ENCODE results near the gene ACVR1B.

The ACVR1B gene

DNA sequence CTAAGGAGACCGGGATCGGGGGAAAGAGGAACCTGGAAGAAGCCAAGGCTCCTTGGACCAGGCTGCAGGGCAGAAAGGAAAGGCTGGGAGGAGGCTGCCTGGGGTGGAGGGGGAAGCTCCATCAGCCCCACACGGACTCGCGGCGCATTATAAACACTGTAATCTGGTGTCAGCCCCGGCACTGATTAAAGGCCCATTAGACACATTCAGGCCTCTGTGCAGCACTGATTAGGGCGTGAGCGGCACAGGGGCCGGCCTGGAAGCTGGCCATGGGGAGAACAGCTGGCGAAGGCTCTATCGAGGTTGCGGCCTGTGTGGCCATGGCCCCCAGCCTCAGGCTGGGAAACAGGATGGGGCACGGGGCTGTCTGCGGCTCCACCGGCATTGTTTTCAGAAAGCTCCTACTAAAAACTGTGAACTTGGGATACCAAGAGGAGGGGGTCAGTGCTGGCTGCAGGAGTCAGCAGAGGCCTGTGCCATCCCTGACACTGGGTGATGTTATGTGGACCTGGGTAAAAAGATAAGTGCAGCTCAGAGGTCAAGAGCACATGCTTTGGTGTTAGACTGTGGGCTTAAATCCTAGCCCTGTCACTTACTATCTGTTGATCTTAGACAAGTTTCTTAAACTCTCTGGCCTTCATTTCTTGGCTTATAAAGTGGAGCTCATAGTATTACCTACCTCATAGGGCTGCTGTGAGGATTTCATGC is 33.6 kb upstream of the ACVR1B start:
- DNase-seq: no peak

DNA sequence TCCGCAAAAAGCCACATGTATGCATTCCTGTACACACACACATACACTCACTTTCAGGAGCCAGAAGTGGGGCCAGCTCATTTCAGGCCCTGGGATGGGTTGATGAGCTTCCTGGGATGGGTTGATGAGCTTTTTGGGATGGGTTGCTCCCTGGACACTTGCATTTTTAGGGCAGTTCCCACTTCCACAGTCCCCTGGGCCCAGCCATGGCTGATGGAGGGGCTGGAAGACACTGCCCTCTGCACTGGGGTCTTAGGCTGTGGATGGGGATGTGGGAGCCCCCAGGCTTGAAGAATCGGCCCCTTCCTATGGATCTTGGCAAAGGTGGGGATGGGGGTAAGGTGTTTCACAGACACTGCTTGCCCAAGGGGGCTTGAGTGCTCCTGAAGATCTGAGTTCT is 31.5 kb upstream of the ACVR1B start:
- no peak for DNase-seq

DNA sequence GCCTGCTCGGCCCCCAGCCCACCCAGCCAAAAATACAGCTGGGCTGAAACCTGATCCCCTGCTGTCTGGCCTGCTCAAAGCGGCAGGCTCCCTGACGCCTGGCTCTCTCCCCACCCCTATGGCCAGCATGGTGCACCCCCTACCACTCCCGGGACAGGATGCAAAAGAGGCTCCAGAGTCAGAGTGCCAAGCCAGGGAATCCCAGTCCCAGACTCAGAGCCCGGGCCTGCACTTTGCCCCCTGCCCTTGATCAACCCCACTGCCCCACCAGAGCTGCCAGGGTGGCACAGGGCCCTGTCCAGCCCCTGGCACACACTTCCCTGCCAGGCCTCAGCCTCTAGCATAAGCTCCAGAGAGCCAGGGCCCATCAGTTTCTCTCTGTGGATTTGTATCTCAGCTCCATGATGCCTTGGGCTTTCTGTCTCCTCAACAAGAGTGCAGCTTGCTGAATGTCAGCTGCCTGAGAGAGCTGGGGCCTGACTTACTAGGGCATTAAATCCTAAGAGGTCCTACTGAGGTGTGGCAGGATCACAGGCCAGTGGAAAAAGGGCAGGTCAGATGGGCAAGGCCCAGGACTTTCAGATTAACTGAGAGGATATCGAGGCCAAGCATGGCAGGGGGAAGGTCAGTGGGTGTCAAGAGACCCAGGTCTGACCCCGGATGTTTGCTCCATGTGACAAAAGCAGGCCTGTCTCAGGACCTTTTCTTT is 30.3 kb upstream of the ACVR1B start:
- DNase-seq: no peak

DNA sequence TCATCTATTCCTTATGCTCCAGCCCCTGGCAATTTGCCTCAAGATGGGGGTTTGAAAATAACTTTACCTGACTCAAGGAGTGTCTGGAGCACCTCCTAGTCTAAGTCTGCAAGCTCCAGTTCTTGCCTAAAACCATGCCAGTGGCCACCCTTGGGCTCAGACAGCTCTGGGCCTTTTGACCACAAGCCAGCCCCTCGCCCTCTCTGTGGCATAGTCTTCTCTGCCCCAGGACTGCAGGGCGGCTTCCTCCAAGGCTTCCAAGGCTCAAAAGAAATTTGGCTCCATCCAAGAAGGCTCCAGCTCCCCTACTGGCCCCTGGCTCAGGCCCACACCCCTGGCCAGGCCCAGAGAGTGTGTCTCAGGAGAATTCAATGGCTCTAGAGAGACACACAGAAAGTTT is 29.4 kb upstream of the ACVR1B start:
- DNase-seq: no peak

DNA sequence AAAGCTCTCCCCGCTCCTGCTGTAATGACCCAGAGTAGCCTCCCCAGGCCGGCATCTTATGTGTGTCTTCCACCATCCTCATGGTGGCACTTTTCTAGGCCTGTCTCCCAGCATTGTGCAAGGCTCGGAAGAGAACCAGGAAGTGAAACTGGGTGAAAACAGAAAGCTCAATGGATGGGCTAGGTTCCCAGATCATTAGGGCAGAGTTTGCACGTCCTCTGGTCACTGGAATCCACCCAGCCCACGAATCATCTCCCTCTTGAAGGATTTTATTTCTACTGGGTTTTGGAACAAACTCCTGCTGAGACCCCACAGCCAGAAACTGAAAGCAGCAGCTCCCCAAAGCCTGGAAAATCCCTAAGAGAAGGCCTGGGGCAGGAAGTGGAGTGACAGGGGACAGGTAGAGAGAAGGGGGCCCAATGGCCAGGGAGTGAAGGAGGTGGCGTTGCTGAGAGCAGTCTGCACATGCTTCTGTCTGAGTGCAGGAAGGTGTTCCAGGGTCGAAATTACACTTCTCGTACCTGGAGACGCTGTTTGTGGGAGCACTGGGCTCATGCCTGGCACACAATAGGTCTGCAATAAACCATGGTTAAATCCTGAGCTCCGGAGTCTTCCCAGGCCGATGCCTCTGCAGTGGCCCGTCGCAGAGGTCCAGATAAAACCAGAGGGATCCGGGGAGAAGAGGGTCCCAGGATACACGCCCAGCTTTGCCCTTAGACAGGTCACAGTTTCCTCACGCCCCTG is 28.6 kb upstream of the ACVR1B start:
- DNase-seq: peak; percentile 21

DNA sequence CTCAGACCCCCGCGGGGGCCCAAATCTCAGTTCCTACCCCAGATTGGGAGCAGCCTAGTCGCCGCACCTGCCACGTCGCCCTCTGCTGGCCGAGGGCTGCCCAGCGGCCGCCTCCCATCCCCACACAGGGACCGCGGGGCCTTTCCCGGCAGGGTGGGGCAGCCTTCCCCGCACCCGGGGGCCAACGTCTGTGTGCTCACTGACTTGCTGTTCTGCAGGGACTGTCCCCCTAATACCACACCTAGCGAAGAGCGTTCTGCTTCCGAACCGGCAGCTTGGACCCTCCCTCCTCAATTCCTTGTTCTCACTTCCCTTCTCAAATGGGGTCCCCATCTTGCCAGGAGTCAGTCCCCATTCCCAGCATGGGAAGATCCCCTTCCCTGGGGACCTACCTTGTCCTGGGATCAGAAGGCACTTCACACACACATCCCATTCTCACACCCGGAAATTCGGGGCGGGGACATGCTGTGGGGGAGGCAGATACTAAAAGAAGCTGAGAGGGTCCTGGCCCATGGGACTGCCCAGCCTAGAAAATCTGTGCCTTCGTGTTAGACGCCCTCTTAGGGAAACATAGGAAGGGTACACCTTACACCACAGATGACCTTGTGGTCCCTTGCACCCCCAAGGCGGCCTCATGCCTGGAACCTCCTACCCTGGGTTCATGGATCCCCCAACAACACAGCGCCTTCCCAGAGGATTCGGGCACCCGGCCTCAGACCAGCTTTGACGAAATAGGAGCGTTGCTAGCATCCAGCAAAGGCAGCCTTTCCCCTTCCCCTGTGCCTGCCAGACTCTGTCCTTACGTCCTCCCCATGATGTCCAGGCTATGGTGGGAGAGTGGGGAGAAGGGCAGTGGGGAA is 27.8 kb upstream of the ACVR1B start:
- DNase-seq: peak; percentile 53

DNA sequence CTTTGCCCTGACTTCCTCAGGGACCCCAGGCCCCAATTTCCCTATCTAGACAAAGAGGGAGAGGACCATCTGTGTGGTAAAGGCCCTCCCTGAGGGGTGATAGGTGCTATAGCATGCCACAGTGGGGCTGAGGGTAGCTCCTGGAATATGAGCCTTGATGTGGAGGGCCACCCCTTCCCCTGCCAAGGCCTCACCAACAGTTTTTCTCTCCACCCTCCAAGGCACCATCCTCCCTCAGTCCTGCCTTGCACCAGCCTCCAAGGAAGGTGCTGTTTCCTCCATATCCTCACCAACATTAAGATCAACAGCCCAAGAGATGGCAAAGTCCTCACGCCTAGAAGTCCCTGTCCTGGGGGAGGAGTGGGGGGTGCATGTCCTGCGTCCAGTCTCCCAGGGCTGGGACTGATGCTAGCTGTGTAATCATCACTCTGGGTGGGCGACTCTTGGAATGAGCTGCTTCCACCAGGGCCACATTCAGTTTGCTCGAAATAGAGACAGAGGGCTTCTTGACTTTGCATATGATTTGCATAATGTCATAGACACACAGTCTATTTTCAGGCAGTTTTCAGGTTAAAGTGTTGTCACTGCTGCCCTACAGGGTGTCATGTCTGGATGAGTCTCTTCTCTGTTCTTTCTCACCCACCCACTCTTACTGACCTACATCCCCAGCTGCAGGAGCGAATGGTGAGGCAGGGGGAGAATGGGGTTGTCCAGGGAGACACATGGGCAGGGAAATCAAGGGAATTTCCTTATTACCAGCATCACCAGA is 26.8 kb upstream of the ACVR1B start:
- no peak for DNase-seq

DNA sequence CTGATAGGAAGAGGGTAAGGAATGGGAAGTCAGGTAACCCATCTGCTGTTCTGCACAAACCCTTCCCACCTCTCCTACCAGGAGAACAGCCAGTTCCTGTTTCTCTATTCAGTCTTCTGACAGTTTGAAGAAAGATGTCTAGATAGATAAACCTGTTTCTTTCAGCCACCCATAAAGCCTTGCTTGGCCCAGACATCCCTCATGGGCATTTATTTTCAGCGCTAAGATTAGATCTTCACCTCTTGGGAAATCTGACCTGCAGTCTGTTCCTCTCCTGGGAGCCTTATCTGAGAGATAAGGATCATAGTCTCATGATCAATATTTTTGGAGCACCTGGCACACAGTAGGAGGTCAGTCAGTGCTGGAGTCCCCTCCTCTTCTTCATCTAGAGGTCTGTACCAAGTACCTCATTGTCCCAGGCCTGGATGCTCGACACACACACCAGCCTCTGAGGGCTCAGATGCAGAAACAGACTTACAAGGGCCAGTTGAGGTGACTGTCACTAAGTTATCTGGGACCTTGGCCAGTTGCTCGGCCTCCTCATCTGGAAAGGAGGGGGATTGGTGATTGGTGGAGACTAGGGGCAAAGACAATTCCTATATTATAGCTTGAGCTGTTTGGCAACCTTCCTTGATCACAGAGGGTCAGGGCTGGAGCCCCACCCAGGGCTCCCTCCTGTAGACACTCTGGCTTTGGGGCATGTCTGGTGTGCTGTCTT is 26.0 kb upstream of the ACVR1B start:
- no peak for DNase-seq

DNA sequence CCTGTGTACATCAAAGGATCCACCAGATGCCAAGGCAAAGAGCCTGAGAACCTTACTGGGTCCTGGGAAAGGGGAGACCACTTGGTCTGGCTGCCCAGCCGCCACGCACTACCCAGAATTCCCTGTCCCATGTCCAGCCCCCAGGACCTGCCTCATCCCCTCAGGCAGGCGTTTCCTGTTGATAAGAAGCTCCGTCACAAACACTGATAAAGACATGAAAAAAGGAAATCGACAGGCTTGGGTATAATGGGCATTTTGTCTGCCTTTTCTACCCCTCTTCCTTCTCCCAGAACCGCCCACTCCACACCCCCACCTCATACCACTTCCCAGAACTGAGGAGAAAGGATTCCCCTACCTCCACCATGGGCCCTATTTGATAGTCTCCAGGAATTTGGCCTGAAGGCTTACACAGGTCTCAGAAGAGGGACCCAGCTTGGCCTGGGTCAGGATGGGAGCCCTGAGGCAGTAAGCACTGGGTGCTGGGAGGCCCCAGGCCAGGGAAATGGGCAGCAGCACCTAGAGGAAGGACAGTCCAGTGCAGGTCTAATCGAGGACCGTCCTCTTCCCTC is 25.4 kb upstream of the ACVR1B start:
- DNase-seq: no peak

DNA sequence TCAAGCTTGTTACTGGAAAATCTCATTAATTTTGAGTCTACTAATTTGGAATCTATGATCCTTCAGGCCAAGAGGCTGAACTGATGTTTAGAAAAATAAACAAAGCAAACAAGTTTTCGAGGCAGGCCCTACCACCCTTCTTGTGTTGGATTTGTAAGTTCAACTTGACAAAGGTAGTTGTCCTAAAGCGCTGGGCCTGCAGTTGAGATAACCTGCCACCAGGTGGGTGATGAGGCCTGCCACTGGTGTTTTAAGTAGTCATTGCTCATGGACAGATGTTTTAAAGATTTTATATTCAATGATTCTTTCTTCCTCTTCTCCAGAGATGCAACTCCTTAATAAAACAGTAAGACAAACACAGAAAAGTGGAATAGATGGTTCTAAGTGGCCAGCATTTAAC is 24.8 kb upstream of the ACVR1B start:
- DNase-seq: peak; percentile 53

DNA sequence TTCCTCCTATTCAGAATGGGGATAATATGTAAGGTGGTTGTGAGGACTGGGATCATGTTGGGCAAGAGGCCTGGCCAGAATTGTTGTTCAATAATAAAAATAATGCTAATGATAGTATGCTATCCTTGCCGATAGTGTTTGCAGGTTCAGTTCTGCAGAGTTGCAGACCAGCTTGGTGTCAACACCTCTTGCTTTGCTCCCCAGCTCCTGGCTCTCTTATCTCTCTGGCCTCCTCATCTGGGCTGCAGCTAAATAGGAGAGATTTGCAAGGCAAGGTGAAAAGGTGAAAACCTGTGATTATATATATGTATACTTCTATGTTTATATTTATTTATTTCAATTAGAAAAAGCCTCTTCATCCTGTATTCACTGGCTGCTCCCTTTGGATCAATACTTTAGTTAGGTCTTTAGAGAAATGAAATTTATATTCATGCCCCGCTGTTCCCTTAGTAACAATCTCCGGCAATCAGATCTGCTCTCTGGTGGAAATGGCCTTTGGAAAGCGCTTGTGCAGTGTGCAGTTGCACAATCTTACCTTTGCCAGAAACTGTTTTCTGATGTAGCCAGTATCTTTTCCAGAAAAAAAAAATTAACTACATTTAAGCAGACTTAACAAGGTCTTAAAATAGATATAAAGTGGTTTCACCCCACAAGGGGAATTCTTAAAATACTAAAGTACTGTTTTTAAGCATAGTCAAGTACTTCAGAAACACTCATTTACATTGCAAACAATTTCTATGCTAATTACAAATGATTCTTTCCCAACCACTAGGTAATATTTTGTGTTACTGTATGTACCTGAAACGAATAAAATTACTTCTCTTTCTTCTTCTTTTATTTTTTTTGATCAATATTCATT is 19.1 kb upstream of the ACVR1B start:
- DNase-seq: no peak

DNA sequence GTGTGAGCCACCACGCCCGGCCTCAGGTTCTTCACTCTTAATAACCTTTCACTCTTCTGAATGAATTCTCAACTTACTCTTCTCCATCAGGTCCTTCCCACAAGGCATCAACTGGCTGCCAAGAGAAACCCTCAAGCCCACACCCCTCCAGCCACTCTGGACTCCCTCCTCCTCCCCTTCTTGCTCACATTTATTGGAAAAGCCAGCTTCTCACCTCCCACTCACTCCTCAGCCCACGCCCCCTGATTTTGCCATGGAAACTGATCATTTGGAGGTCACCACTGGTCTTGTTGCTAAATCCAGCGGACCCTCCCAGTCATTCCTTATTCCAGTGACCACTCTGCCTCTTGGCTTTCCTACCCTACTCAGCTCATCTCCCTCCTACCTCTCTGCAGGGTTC is 17.4 kb upstream of the ACVR1B start:
- no peak for DNase-seq

DNA sequence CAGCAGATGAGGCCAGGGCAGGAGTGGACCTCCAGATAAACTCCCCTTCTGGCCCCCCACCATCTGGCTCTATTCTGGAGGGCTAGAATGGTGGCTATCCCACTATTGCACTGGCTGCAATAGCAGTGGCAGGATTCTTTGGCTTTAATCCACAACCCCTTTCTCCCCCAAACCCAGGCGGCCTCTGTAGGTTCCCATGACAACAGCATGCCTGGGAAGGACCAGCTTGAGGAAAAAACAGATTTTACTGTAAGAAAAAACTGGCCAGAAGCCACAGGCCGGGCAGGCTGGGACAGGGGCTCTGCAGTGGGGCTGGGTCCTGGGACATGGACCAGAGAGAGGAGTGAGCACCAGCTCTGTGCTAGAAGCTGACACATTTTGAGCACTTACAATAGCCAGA is 13.6 kb upstream of the ACVR1B start:
- no peak for DNase-seq

DNA sequence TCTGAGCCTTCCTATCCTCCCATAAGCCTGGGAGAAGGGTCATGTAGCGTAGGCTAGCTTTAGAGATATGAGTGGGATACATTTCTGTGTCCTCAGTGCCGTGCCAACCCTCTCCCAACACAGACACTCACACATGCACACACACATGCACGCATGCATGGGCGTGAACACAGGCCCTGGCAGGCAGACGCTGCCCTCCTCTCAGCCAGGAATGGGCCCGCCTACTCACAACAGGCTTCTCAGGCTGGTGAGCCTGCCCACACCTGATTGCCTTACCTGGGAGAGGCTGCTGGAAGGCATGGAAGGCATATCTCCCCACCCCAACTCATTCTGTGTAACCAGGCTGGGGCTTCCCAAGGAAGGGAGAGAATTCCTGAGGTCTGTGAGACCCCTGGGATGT is 12.8 kb upstream of the ACVR1B start:
- no peak for DNase-seq

DNA sequence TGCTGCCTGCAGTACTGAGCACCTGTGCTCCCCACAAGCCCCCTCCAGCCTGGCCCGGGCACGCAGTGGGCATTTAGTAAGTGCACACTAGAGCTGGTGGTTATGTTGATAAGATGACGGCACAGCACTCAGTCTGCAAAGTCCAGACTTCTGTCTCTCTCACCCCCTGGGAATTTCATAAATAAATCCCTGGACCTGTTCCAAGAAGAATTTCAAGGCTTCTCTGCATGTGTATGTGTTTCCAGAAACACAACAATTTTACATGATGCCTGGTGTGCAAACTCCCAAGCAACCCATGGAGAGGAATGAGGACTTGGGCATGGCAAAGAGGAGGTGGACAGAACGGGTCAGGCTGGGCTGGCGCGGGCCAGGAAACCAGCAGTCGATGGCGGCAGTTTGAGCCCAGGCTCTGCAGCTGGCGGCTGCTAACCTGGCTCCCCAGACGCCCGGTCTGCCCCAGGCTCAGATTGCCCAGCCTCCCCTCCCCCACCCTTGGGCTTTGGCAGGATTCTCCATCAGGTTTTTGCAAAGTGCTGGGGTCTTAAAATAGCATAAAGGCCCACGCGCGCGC is 10.4 kb upstream of the ACVR1B start:
- no peak for DNase-seq

DNA sequence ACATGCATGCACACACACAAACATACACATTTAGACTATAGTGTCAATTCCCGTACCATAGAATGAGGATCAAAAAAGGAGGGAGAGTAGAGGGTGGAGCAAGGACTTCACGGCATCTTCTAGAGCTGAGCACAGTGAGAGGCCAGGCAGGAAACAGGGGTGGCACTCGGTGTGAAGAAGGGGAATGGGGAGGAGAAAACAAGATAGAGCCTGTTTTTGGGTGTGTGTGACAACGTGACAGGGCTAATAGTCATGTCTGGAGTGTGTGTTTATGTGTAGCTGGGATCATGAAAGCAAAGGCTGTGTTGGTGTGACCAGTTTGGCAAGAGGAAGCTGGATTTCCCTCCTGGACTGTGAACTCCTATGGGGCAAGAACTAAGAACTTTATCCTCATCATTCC is 9.9 kb upstream of the ACVR1B start:
- DNase-seq: no peak

DNA sequence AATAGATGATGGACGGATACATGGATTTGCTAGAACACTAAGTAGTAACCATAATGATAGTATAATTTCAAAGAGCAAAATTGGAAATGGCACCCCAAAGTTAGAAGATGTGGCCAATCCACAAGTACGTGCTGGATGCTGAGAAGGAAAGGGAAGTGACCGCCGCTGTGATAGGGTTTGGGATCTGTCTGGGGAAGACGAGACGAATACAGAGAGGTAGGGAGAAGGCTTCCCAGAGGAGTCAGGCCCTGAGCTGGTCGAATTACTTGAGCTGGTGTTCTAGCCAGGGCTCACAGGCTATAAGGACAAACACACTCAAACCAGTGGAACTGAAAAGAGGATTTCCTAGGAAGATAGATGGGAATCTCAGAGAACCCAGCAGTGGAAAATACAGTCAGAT is 9.4 kb upstream of the ACVR1B start:
- no peak for DNase-seq

DNA sequence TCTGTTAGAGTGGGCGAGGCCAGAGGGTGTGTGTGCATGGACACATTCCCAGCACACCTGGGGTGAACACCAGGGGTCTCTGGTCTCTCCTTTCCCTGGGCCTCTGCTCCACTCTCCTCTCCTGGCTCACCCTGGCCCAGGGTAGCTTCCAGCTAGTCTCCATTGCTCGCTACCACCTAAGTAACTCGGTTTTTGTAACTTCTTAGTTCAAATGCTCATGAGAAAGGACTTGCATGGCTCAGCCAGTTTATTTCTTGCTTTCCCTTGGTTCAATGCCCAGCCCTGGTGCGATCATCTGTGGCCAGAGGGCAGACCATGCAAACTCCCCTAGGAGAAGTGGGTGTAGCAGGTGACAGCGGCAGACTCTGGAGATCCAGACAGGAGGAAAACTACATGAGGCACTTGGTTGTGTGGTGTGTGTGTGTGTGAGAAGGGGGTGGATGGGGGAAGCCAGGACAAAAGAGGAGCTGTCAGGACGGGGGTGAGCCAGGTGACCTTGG is 8.9 kb upstream of the ACVR1B start:
- DNase-seq: no peak

DNA sequence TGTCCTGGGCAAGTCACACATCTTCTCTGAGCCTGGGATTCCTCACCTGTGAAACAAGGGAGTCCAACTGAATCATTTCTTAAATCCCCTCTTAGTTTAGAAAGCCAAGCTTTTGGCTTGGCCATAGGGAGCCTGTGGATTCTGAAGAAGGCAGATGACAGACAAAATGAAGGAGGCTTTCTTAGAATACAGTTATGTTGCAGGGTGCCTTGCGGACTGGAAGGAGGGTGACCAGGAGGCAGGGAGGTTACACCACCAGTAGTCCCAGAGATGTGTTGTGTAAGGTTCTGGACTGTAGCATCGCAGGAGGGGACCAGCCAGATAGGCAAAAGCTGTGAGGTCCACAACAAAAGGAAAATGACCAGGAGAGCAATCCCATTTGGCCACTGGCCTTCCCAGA is 8.2 kb upstream of the ACVR1B start:
- no peak for DNase-seq

Data from CD4-positive, alpha-beta T cell treated with Interleukin-17A for 1 hour (primary cell).